SK-N-SH (cell line): ENCODE results near the gene MLIP. TPM values are rescaled to one million over a fixed set of nuclear protein-coding genes. Genes with fewer than 3 reads are reported as not detected.

Experiments used
- CTCF ChIA-PET: fragments of 300-600, 350-600 bp; formaldehyde crosslinking; extraction: SDS; loops from one replicate; lab custom pipeline; 2021; lab: Yijun Ruan, JAX
- POLR2A ChIA-PET: fragments of 350-600 bp; sonication (Branson Sonifier 250); formaldehyde crosslinking; extraction: SDS; loops from one replicate; lab custom pipeline; 2020; ENCODE audit warnings: antibody characterized with exemption, inconsistent platforms; lab: Yijun Ruan, JAX
- DNase-seq: peaks from one replicate; pipeline ENCODE4 v3.0.0; 2012
- H2AFZ ChIP-seq: fragments of 200-600 bp; sonication (generic); 2 replicates; pipeline ENCODE4 v1.8.1; 2016; ENCODE audit warnings: antibody characterized with exemption, mild to moderate bottlenecking, low read depth
- H3F3A ChIP-seq: fragments of 200-600 bp; sonication (generic); replicated peaks from 2 replicates; pipeline ENCODE3; 2016; ENCODE audit warnings: antibody characterized with exemption, mild to moderate bottlenecking; ENCODE audit not compliant: insufficient read depth
- H3K27ac ChIP-seq, 2 experiments: fragments of 200-500 bp in 1 of 2; fragments of 200-600 bp in 1 of 2; sonication (Bioruptor generic) in 1 of 2; sonication (generic), shearing (Covaris generic) in 1 of 2; 2 replicates each; pipeline versions ENCODE4 v1.5.1 to v1.6.1; 2014 to 2016; ENCODE audit warnings: low read depth in 2 of 2, inconsistent platforms in 1 of 2, low read length in 1 of 2, mild to moderate bottlenecking in 1 of 2, mixed read lengths in 1 of 2
- H3K27me3 ChIP-seq: fragments of 200-600 bp; sonication (generic), shearing (Covaris generic); 2 replicates; pipeline ENCODE4 v1.6.1; 2016; ENCODE audit warnings: mixed run types; ENCODE audit not compliant: insufficient read depth
- H3K36me3 ChIP-seq, 2 experiments: fragments of 200-500 bp in 1 of 2; fragments of 200-600 bp in 1 of 2; sonication (Bioruptor generic) in 1 of 2; sonication (generic) in 1 of 2; replicated peaks in 1 of 2; 2 replicates each; pipeline versions ENCODE3 to v1.5.1; 2014 to 2016; ENCODE audit warnings: low read length in 1 of 2, mild to moderate bottlenecking in 1 of 2; ENCODE audit not compliant: insufficient read depth in 2 of 2, control insufficient read depth in 1 of 2
- H3K4me1 ChIP-seq, 2 experiments: fragments of 200-500 bp in 1 of 2; fragments of 200-600 bp in 1 of 2; sonication (Bioruptor generic) in 1 of 2; sonication (generic), shearing (Covaris generic) in 1 of 2; 2 replicates each; pipeline versions ENCODE4 v1.5.1 to v1.6.1; 2014 to 2016; ENCODE audit warnings: low read depth in 1 of 2, low read length in 1 of 2, mixed run types in 1 of 2; ENCODE audit not compliant: insufficient read depth in 2 of 2, control insufficient read depth in 1 of 2
- H3K4me2 ChIP-seq: fragments of 200-600 bp; sonication (generic), shearing (Covaris generic); 2 replicates; pipeline ENCODE4 v1.6.1; 2017; ENCODE audit warnings: mixed run types
- H3K4me3 ChIP-seq, 2 experiments: fragments of 200-500 bp in 1 of 2; fragments of 200-600 bp in 1 of 2; sonication (Bioruptor generic) in 1 of 2; sonication (generic), shearing (Covaris generic) in 1 of 2; 2 replicates each; pipeline versions ENCODE4 v1.5.1 to v1.8.1; 2014 to 2016; ENCODE audit warnings: low read depth in 2 of 2, inconsistent platforms in 1 of 2, low read length in 1 of 2, mild to moderate bottlenecking in 1 of 2, mixed read lengths in 1 of 2, moderate library complexity in 1 of 2
- H3K79me2 ChIP-seq: fragments of 200-600 bp; sonication (generic); 2 replicates; pipeline ENCODE4 v1.8.1; 2017; ENCODE audit warnings: mild to moderate bottlenecking; ENCODE audit not compliant: insufficient read depth
- H3K9ac ChIP-seq: fragments of 200-600 bp; sonication (generic); 2 replicates; pipeline ENCODE4 v1.6.1; 2017; ENCODE audit warnings: mixed run types
- H3K9me2 ChIP-seq: fragments of 200-600 bp; sonication (generic); 2 replicates; pipeline ENCODE4 v1.6.1; 2017; ENCODE audit warnings: mixed run types
- H3K9me3 ChIP-seq: fragments of 200-600 bp; sonication (generic); 2 replicates; pipeline ENCODE4 v1.6.1; 2017; ENCODE audit warnings: mixed run types, mild to moderate bottlenecking, moderate library complexity
- H4K20me1 ChIP-seq: fragments of 200-600 bp; sonication (generic); 2 replicates; pipeline ENCODE4 v1.6.1; 2017; ENCODE audit warnings: mild to moderate bottlenecking, mixed run types; ENCODE audit not compliant: insufficient read depth
- CHD2 ChIP-seq: fragments of 150-350 bp; IDR thresholded peaks from 2 replicates; pipeline ENCODE4 v1.6.1; 2018; ENCODE audit warnings: low read length; ENCODE audit not compliant: partially characterized antibody
- EP300 ChIP-seq, 2 experiments: IDR thresholded peaks; 2 replicates each; pipeline versions ENCODE4 v1.4.0 to v1.6.1; 2012; ENCODE audit warnings: borderline replicate concordance in 1 of 2, low read depth in 1 of 2, low read length in 1 of 2
- EZH2phosphoT487 ChIP-seq: fragments of 200-600 bp; sonication (generic); IDR thresholded peaks from 2 replicates; pipeline ENCODE4 v1.6.1; 2017; ENCODE audit warnings: low read depth, mixed run types, mild to moderate bottlenecking, antibody characterized with exemption, moderate library complexity, borderline replicate concordance
- FOSL2 ChIP-seq: IDR thresholded peaks from 2 replicates; pipeline ENCODE4 v1.4.0; 2012; ENCODE audit warnings: low read depth, mild to moderate bottlenecking, moderate library complexity, borderline replicate concordance
- MEF2A ChIP-seq: IDR thresholded peaks from 2 replicates; pipeline ENCODE4 v1.4.0; 2012; ENCODE audit warnings: low read depth, borderline replicate concordance
- NRF1 ChIP-seq: IDR thresholded peaks from 2 replicates; pipeline ENCODE4 v1.6.1; 2012; ENCODE audit warnings: low read depth, mild to moderate bottlenecking, low read length
- RAD21 ChIP-seq: IDR thresholded peaks from 2 replicates; pipeline ENCODE4 v1.6.1; 2012; ENCODE audit warnings: mild to moderate bottlenecking, low read length
- REST ChIP-seq: IDR thresholded peaks from 2 replicates; pipeline ENCODE4 v1.6.1; 2012; ENCODE audit warnings: mild to moderate bottlenecking, low read depth, low read length, moderate library complexity
- RXRA ChIP-seq: IDR thresholded peaks from 2 replicates; pipeline ENCODE4 v1.4.0; 2012; ENCODE audit warnings: low read depth, mild to moderate bottlenecking, borderline replicate concordance
- TCF12 ChIP-seq: IDR thresholded peaks from 2 replicates; pipeline ENCODE4 v1.4.0; 2012
- WGBS: methylation state at CpG from one replicate; pipeline ENCODE4 v1.1.6; 2017; ENCODE audit warnings: low lambda C conversion rate; 5-methylcytosine and 5-hydroxymethylcytosine counted together
- polyA plus RNA-seq, 3 experiments: library from polyadenylated mRNA; depleted of rRNA; stranded (reverse); fragments of >200 nt; gene quantifications; 2 replicates each; pipeline ENCODE4 v1.2.3, GENCODE V29; 2012
- TF ChIP-seq, protein P1 (sequence below): IDR thresholded peaks from 2 replicates; pipeline ENCODE4; 2012
- TF ChIP-seq, protein P2 (sequence below): IDR thresholded peaks from 2 replicates; pipeline ENCODE4 v1.4.0; 2012; ENCODE audit warnings: low read depth, borderline replicate concordance
- TF ChIP-seq, protein P3 (sequence below): fragments of 150-350 bp; IDR thresholded peaks from 2 replicates; pipeline ENCODE4 v1.6.1; 2016; ENCODE audit warnings: mild to moderate bottlenecking, low read depth, low read length
- TF ChIP-seq, protein P4 (sequence below): fragments of 200-600 bp; sonication (generic); IDR thresholded peaks from 2 replicates; pipeline ENCODE4 v1.6.1; 2017; ENCODE audit warnings: antibody characterized with exemption, mild to moderate bottlenecking, moderate library complexity
- TF ChIP-seq, protein P5 (sequence below): fragments of 150-350 bp; IDR thresholded peaks from 2 replicates; pipeline ENCODE4 v1.6.1; 2017; ENCODE audit warnings: antibody characterized with exemption, low read length, low read depth, borderline replicate concordance

Gene MLIP
- polyA plus RNA-seq, 1 of the 3 experiments (the other 2 are of a cell fraction), result not detected

GRCh38 chr6:54099225-54099624, 12.0 kb upstream of the MLIP start:
- Histone ChIP-seq H3F3A (no peaks in the 10 kb centered on the region), H3K4me2 (no peak overlapping the region), H3K4me1 (no peaks in the 10 kb centered on the region; a peak in 1 of 4 replicates), H3K9me3 (no peaks in the 10 kb centered on the region), H3K9me2 (no peaks in the 10 kb centered on the region), H3K79me2 (no peaks in the 10 kb centered on the region), H4K20me1 (no peaks in the 10 kb centered on the region), H3K36me3 (no peaks in the 10 kb centered on the region), H3K4me3 (no peak overlapping the region), H3K27ac (no peak overlapping the region), H2AFZ (no peak overlapping the region), H3K9ac (no peak overlapping the region), H3K27me3 (no peaks in the 10 kb centered on the region; the same call in 1 of the 2 replicates)
- WGBS, result 5% methylated on average over 3 of the region's 3 CpGs
- ChIA-PET CTCF (no interaction called here), POLR2A (no interaction called here)
- DNase-seq, result no peak
- TF ChIP-seq, protein P1, sequence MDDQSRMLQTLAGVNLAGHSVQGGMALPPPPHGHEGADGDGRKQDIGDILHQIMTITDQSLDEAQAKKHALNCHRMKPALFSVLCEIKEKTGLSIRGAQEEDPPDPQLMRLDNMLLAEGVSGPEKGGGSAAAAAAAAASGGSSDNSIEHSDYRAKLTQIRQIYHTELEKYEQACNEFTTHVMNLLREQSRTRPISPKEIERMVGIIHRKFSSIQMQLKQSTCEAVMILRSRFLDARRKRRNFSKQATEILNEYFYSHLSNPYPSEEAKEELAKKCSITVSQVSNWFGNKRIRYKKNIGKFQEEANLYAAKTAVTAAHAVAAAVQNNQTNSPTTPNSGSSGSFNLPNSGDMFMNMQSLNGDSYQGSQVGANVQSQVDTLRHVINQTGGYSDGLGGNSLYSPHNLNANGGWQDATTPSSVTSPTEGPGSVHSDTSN, result no peak
- TF ChIP-seq FOSL2 (no peak), EZH2phosphoT487 (no peak)
- TF ChIP-seq, protein P2, sequence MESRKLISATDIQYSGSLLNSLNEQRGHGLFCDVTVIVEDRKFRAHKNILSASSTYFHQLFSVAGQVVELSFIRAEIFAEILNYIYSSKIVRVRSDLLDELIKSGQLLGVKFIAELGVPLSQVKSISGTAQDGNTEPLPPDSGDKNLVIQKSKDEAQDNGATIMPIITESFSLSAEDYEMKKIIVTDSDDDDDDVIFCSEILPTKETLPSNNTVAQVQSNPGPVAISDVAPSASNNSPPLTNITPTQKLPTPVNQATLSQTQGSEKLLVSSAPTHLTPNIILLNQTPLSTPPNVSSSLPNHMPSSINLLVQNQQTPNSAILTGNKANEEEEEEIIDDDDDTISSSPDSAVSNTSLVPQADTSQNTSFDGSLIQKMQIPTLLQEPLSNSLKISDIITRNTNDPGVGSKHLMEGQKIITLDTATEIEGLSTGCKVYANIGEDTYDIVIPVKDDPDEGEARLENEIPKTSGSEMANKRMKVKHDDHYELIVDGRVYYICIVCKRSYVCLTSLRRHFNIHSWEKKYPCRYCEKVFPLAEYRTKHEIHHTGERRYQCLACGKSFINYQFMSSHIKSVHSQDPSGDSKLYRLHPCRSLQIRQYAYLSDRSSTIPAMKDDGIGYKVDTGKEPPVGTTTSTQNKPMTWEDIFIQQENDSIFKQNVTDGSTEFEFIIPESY, result no peak
- TF ChIP-seq, protein P3, sequence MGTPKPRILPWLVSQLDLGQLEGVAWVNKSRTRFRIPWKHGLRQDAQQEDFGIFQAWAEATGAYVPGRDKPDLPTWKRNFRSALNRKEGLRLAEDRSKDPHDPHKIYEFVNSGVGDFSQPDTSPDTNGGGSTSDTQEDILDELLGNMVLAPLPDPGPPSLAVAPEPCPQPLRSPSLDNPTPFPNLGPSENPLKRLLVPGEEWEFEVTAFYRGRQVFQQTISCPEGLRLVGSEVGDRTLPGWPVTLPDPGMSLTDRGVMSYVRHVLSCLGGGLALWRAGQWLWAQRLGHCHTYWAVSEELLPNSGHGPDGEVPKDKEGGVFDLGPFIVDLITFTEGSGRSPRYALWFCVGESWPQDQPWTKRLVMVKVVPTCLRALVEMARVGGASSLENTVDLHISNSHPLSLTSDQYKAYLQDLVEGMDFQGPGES, result no peak
- TF ChIP-seq, protein P4, sequence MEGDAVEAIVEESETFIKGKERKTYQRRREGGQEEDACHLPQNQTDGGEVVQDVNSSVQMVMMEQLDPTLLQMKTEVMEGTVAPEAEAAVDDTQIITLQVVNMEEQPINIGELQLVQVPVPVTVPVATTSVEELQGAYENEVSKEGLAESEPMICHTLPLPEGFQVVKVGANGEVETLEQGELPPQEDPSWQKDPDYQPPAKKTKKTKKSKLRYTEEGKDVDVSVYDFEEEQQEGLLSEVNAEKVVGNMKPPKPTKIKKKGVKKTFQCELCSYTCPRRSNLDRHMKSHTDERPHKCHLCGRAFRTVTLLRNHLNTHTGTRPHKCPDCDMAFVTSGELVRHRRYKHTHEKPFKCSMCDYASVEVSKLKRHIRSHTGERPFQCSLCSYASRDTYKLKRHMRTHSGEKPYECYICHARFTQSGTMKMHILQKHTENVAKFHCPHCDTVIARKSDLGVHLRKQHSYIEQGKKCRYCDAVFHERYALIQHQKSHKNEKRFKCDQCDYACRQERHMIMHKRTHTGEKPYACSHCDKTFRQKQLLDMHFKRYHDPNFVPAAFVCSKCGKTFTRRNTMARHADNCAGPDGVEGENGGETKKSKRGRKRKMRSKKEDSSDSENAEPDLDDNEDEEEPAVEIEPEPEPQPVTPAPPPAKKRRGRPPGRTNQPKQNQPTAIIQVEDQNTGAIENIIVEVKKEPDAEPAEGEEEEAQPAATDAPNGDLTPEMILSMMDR, result no peak

DNA sequence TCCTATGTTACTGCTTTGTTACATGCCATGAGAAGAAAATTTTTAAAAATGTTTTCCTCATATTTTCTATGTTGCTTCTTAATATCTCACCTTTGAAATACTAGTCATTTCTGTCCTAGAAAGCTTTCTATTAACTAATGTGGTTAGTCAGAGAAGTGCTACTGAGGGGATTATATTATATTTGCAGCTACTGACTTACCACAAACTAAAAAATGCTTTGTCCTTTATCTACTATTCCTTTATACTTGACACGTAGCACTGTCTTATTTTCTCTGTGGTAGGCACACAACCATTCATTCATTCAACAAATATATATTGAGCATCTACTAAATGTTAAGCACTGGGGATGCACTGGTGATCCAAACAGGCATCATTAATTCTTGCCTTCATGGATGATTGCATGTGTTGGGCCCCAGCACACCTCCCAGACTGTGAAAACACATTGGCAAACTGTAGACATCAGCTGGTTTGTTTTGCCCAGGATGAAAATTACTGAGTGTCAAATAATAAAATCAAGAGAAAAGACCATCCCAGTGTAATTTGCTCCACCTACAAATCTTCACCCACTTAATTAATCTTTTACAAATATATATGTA, 10.7 kb upstream of the MLIP start:
- no peak overlapping the region for H3K4me3 ChIP-seq
- H3K36me3 ChIP-seq, result no peaks in the 10 kb centered on the region
- H3K27ac ChIP-seq, result no peak overlapping the region
- no peak overlapping the region for H2AFZ ChIP-seq
- no peaks in the 10 kb centered on the region for H3K9me3 ChIP-seq
- H3K27me3 ChIP-seq, result no peaks in the 10 kb centered on the region; the same call in 1 of the 2 replicates
- H3K9ac ChIP-seq, result no peak overlapping the region
- no peaks in the 10 kb centered on the region for H3K9me2 ChIP-seq
- H3K4me2 ChIP-seq, result no peak overlapping the region
- H4K20me1 ChIP-seq, result no peaks in the 10 kb centered on the region
- WGBS, result 11% methylated on average over 1 of the region's 1 CpG
- POLR2A ChIA-PET, result no interaction called here
- no peaks in the 10 kb centered on the region for H3K79me2 ChIP-seq
- no peaks in the 10 kb centered on the region for H3F3A ChIP-seq
- no peaks in the 10 kb centered on the region; a peak in 1 of 4 replicates for H3K4me1 ChIP-seq
- no peak for DNase-seq
- CTCF ChIA-PET, result no interaction called here
- no peak for TF ChIP-seq MEF2A
- TF ChIP-seq EP300 (IDR thresholded peaks at IDR 0.05; ENCODE audit: borderline replicate concordance in 1 of 2, low read depth in 1 of 2, low read length in 1 of 2), result no peak
- TF ChIP-seq, protein P5, sequence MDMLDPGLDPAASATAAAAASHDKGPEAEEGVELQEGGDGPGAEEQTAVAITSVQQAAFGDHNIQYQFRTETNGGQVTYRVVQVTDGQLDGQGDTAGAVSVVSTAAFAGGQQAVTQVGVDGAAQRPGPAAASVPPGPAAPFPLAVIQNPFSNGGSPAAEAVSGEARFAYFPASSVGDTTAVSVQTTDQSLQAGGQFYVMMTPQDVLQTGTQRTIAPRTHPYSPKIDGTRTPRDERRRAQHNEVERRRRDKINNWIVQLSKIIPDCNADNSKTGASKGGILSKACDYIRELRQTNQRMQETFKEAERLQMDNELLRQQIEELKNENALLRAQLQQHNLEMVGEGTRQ, result no peak
- no peak for TF ChIP-seq RXRA
- TF ChIP-seq CHD2, result no peak
- TF ChIP-seq EZH2phosphoT487, result no peak
- TF ChIP-seq NRF1, result no peak
- TF ChIP-seq TCF12, result no peak
- TF ChIP-seq REST, result no peak
- TF ChIP-seq RAD21, result no peak
